Testis (tissue), 2 donors: ENCODE data around the gene RBP4.

Experiments
- POLR2A ChIP-seq: fragments of 450-650 bp; IDR thresholded peaks from one replicate; pipeline ENCODE4 v1.6.1; 2017; ENCODE audit warnings: antibody characterized with exemption, mild to moderate bottlenecking, moderate library complexity
- TF ChIP-seq, protein P1 (sequence below), 3 experiments: fragments of 450-650 bp in 2 of 3; fragments of 200-600 bp in 1 of 3; sonication (generic) in 1 of 3; IDR thresholded peaks; one replicate each; pipeline ENCODE4 v1.5.1; 2016 to 2019; ENCODE audit warnings: antibody characterized with exemption in 3 of 3, mild to moderate bottlenecking in 2 of 3, moderate library complexity in 1 of 3

DNA sequence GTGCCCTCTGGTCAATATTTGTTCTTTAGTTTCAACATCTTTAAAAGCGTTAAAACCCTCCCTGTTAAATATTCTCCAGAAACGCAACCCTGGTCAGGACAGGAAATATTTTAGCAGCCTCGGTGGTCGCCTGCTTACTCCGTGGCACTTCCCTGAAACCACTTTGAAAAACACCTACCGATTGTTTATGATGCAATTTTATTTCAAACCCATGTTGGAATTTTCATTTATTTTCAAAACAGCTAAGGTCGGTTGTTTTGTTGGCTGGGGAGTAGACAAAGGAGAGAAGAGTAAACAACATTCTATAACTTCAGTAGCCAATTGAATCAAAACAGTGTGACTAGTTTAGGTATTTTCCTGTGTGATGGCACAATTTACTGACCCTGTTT, 733 bp upstream of the RBP4 start:
- TF ChIP-seq, protein P1, sequence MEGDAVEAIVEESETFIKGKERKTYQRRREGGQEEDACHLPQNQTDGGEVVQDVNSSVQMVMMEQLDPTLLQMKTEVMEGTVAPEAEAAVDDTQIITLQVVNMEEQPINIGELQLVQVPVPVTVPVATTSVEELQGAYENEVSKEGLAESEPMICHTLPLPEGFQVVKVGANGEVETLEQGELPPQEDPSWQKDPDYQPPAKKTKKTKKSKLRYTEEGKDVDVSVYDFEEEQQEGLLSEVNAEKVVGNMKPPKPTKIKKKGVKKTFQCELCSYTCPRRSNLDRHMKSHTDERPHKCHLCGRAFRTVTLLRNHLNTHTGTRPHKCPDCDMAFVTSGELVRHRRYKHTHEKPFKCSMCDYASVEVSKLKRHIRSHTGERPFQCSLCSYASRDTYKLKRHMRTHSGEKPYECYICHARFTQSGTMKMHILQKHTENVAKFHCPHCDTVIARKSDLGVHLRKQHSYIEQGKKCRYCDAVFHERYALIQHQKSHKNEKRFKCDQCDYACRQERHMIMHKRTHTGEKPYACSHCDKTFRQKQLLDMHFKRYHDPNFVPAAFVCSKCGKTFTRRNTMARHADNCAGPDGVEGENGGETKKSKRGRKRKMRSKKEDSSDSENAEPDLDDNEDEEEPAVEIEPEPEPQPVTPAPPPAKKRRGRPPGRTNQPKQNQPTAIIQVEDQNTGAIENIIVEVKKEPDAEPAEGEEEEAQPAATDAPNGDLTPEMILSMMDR (IDR thresholded peaks at IDR 0.05) = no peak
- TF ChIP-seq POLR2A = no peak
